EL (cell line): ENCODE measurements around the gene SEMA4B.
"Not testable (repeated sequence)": the region's sequence is repeated elsewhere in the genome, so short reads cannot be mapped to it uniquely, and the experiment has no call there.

ENCODE experiments used
- DNase-seq: peaks from one replicate; pipeline ENCODE4 v3.0.0-alpha.2; 2016

Gene SEMA4B

DNA sequence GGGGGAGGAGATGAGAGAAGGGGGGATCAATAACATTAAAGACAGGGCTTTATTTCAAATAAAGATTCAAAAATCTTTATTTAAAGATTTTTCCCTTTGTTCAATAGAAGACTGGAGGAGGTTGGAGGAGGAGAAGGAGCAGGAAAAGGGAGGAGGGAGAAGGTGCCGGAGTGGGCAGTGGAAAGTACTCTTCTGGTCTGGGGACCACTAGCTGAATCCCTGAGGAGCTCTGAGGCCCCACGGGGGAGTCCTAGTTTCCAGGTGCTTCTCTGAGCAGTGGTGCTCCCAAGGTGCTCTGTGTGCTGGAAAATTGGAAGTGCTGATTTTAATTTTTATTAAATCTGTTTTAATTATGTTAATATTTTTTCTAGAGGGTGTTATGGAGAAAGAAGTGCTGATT lies 19.4 kb upstream of the SEMA4B start:
- no peak for DNase-seq

DNA sequence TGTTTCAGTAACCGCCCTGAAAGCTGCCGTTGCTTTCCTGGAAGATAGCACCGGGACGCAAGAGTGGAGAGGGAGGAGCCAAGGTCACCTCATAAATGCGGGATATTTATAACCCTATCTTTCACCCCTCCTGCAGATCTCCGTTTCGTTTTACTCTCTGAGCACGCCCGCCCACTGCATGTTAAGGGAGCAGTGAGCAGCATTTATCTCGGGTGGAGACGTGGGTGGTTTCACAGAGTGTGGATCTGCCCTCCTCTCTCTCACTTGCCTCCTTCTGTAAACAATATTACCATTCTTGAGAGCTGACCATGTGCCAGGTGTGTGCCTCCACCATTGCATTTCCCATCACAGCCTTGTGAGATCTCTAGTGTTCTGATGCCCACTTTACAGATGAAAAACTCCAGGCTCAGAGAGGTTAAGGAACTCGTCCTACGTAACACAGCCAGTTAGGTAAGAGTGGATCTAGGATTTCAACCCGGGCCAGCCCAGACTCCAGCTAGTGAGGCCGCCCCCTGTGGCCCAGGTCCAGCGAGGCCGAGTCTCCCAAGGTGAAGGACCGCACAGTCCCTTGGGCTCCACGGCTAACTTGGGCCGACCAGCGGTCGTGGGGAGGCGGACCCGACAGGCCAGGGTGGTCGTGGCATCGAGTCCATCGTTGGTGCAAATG lies 16.9 kb upstream of the SEMA4B start:
- peak; percentile 57 for DNase-seq

DNA sequence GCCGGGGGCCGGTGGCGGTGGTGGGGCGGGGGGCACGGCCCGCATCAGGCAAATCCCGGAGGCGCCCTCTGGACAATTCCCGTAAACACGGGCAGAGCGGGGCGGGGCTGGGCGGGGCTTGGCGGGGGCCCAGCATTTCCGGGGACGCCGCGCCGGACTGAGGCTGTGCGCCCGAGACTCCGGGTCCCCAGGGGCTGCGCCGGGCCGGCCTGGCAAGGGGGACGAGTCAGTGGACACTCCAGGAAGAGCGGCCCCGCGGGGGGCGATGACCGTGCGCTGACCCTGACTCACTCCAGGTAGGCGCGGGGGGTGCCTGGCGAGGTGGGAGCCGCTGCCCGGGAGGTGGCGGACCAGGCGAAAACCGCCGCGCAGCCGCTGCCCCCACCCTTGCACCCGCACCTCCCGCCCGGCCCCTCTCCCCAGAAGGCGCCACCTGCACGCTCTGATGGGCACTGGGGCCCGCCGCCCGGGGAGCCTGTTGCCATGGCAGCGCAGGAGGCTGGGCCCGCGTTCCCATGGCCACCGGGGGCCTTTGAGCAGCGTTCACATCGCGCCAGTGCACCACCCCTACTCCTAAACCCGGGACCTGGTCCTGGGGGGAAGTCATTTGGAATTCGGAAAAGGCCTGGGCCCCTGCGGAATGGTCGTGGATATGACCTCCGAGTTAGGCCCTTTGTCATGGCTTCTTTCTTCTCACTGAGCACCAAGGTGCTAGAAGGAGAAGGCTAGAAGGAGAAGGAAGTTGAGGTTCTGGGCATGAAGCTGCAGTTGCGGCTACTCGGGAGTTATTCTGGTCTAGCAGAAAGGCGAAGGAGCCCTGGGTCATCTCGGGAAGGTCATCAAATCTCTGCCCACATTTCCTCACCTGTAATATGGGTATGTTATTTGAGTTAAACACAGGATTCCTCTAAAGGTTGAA lies 16.1 kb upstream of the SEMA4B start:
- DNase-seq: peak; percentile 57

DNA sequence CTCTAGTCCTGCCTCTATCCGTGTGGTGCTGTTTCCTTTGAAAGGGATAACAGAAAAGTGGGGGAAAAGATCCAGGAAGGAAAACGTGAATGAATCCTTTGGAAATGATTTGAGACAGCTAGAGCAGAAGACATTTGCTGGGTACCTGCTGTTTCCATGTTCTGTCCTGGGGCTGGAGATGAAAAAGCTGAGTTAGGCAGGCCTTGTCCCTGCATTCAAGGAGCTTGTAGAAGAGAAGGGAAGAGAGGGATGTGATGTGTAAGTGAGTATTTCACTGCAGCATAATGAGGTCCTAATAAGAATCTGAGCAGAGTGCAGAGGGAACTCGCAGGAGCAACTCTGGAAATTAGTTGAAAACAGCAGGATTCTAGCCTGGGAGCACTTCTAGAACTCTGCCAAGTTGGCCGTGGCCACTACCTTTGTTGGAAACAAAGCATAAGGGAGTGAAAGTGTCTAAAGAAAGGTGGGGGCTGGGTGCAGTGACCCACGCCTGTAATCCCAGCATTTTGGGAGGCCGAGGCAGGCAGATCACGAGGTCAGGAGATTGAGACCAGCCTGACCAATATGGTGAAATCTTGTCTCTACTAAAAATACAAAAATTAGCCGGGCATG lies 13.8 kb upstream of the SEMA4B start:
- DNase-seq: no peak

DNA sequence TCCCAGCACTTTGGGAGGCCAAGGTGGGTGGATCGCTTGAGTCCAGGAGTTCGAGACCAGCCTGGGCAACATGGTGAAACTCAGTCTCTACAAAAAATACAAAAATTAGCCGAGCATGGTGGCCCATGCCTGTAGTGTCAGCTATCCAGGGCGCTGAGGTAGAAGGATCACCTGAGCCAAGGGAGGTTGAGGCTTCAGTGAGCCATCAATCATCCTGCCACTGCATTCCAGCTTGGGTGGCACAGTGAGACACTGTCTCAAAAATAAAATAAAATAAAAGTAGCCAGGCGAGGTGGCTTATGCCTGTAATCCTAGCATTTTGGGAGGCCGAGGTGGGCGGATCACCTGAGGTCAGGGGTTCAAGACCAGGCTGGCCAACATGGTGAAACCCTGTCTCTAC lies 13.1 kb upstream of the SEMA4B start:
- DNase-seq: not testable (repeated sequence)

DNA sequence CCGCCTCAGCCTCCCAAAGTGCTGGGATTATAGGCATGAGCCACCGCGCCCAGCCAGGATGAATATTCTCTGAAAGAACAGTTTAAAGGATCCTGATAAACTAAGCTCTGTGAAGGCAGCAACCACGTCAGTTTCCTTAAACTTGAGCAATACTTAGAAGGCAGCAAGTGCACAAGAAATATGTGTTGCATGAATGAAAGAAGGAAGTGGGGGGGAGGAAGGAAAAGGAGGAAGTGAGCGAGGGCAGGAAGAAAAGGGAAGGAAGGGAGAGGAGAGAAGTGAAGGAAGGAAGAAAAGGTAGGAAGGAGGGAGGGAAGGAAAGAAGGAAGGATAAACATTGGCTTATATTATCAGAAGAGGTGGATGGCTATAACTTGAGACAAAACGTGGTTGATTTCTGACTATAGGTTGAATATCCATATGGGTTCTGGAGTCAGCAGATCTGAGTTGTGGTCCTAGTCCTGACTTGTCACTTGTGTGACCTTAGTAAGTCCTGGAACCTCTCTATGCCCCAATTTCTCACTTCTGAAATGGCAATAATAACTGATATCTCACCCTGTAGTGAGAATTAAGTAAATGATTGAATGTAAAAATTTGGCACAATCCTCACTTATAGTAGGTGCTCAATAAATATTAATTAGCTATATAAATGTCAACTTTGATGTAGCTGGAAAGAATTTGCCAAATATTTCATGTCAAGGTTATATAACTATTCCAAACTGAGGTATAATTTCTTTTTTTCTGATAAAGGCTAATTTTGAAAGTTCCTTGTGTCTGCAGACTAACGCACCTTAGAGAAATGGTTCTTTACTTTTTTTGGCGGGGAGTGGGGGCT lies 12.0 kb upstream of the SEMA4B start:
- DNase-seq: no peak

DNA sequence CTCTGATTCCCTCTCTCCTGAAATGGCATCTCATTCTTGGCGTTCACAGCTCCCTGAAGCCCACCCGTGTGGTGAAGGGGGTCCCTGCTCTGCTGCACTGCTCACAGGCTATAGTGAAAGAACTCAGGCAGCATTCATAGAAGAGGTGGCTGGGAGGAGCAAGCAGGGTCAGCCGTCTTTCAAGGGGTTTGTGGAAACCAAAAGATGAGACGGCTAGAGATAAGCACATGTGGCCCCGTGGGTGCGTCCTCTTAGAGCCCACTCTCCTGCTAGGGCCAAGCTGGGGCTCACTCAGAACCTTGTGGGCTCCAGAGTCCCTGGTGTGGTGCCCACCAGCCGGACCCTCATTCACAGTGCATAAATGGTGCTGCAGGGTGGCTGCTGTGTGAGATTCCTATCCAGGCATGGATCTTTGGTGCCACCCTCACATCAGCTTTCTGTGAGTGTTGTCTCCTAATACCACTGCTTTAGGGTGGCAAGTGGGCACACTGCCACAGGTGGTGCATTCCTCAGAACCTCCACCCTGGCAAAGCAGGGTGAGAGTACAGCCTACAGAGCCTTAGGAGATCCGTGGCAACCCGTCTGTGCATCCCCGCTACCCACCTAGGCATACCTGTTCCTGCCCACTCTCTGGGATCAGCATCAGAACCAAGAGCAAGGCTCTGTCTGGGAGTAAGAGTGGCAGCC lies 11.2 kb upstream of the SEMA4B start:
- no peak for DNase-seq

DNA sequence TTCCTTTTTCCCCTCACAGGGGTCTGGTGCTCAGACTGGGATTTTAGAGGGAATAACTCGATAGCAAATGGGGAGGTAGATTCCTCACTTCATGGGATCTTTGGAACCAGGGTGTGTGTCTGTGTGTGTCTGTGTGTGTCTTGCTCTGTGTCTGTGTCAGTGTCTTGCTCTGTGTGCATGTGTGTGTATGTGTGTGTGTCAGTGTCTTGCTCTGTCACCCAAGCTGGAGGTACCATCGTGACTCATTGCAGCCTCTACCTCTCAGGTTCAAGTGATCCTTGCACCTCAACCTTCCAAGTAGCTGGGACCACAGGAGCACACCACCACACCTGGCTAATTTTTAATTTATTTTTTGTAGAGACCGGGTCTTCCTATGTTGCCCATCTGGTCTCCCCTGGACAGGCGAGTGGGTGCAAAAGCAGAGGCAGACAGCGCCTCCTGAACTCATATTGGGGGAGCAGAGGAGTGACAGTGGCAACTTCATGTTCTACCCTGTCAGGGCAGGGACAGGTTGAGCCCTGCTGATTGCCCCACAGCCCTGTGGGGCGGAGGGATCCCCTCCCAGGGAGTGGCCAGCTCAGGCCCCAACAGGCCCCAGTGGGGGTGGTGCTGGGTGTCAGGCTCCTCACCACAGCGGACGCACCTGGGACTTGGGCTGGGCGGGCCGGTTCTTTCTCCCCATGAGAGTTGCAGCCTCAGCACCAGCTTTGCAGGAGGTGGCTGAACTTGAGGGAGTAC lies 10.4 kb upstream of the SEMA4B start:
- no peak for DNase-seq

DNA sequence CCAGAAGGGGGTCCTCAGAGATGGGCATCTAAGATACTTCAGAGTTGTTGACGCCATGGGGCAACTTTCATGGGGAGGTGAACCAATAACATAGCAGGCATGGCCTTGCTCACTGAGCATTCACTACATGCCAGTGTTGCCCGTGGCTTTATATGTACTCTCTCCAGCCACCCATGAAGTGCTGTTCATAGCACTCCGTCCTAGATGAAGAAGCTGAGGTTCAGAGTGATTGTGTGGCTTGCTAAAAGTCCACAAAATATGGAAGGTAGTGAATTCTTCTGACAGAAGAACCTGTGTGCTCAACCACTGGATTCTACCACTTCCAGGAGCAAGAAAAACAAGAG lies 9.8 kb upstream of the SEMA4B start:
- DNase-seq: no peak

DNA sequence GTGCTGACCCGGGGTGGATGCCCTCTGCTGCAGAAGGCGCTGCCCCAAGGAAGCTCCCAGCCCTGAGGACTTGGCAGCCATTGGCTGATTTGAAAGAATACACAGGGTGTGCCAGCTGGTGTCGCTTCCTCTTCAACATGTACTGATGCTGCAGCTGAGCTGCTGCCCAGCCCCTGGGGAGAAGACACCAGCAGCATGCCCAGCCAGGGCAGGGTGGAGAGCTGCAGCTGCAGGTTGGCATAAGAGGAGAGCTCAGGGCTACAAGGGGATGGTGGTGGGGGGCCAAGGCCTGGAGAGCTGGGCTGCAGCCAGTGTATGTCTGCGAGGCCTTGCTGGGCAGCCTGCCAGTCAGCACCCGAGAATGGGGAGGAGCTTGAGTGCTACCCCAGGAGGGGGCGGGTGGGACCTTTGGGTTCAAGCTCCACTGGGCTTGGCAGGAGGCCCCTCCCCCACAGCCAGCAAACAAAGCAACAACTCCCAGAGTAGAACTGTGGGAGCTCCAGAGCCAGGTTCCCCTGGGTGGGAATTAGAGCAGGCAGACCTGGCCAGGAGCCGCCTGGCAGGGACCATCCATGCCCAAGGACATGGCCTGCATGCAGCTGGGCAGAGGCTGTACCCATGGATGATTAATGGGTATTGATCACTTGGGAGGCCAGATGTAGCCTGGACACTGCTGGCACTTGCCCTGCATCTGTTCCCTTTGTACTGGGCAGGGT lies 9.2 kb upstream of the SEMA4B start:
- DNase-seq: peak; percentile 38

DNA sequence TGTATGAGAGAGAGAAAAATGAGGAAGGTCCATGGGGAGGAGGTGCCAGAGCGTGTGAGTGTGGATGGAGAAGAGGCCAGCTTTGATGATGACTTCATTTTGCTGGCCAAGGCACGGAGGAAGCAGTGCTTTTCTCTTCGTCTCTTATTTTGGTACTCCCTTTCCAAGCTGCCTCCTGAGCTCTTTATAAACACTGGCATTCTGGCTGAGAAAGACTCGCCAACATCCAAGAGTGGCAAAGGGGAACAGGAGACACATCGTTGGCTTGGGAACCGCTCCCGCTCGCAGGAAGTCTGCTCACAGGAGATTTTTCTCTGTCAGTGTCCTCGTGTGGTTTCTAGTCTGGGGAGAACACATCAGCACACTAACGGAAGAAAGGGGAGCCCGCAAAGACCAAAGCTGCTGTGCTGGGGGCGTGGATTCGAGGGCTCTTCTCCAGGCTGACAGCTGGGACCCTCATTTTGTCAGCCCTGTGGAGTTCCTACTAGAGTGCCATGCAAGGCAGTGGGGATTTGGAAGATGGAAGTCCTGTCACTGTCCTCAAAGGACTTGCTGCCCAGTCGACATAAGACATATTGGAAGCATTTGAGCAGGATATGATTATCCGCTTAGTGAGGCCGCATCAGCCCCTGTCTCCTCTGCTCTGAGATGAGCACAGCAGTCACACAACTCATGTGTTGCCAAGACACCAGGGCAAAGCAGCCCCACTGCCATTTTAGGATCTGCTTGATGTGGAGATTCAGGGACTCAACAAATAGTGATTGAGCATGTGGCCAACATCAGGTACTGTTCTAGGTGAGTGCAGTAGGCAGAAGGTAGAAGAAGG lies 8.0 kb upstream of the SEMA4B start:
- no peak for DNase-seq

DNA sequence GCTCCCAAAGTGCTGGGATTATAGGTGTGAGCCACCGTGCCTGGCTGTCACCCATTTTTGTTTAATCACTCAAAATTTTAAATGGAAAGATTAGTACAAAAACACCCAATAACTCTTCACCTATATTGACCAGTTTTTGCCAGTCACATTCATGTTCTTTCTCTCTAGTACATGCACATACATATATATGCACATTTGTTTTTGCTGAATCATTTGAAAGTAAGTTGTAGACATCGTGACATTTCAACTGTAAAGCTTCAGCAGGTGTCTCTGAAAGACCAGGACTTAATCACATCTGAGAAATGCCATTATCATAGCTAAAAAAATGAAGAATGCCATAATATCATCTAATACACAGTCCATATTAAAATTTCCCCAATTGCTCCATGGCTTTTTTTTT lies 6.5 kb upstream of the SEMA4B start:
- DNase-seq: no peak

DNA sequence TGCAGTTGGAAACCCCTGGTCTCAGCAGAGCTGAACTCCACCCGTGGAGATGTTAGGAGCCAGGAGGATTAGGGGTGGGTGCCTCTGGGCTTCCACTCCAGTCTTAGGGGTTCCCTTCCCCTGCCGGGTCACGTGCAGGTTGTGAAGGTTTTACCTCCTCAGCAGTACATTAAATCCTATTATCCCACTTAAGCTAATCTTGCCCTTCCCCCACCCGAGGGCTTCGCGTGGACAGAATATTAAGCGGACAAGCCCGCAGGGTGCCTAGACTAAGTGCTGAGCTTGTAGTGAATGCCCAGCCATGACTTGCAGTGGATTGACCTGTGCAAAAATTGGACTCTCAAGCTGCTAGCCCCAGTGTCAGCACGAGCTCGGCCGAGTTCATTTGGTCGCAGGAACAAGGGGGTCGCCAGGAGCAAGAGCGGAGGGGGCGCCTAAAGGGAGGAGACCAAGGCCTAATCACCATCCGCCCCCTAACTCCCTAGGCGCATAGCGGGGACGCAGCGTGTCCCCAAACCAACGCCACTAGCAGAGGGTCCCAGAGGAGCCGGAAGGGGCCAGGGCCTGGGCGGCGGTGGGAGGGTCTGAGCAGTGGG lies 498 bp upstream of the SEMA4B start:
- no peak for DNase-seq

DNA sequence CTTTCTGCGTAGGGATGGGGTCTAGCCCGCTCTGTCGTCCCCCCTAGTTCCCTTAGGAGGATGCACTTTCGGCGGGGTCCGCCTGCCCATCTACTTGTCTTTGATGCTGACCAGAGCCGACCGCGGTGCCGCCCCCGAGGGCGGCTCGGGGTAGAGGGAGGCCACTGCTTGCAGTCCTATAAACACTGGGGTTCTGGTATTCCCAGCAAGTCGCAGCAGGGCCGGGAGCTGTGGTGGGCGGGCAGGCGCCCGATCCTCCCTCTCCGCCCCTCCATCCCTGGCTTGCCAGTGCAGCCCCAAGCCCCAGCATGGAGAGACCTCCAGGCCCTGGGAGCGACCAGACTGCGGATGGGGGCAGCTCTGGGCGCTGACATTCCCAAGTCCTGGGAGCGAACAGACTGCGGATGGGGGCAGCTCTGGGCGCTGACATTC lies 830 bp downstream of the SEMA4B start:
- peak; percentile 17 for DNase-seq

DNA sequence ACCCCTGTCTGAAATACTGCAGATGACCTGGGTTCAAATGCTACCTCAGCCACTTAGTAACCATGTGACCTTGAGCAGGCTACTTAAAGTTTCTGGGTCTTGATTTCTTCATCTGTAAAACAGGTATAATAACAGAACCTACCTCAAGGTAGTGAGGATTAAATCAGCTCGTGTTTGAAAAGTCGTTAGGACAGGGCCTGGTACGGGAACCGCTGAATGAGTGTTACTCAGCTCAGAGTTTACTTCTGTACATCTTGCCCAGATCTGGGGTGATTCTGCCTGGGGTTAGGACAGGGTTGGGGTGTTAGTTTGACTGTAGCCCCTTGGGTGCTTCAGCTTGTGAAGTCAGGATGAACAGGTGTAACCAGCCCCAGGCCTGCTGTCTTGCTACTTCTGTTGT lies 1.8 kb downstream of the SEMA4B start:
- no peak for DNase-seq

DNA sequence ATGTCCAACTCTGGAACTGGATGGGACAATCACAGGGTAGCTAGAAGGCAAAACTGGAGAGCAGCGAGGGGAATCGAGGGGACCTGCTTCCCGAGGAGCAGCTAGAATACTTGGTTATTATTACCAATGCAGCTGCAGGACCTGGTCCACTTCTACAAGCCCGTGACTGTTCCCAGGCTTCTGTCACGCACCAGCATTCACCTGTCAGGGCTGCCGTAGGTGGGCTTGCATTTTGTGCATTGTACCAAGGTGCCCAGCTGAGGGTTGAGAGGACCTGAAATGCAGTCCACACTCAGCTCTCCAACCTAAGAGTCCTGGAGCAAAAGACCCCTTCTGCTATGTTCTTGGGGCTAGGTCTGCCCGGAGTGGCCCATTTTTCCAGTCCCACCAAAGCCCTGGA lies 2.3 kb downstream of the SEMA4B start:
- no peak for DNase-seq

DNA sequence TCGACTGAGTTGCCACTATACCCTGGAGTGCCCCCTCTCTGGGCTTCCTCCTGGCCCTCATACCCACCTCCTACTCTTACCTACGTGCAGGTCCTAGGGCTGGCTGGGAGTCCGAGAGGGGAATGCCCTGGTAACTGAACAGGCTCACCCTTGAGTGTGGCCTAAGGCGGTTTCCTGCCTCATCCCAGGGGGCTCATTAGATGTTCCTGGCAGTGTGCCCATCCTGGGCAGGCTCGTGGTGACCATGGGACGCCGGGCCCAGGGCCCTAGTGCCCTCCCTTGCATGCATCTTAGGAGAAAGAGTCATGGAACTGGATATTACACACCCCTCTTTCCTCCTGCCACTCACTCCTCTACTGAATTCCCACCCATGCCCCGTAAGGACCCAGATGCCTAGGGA lies 2.8 kb downstream of the SEMA4B start:
- no peak for DNase-seq

DNA sequence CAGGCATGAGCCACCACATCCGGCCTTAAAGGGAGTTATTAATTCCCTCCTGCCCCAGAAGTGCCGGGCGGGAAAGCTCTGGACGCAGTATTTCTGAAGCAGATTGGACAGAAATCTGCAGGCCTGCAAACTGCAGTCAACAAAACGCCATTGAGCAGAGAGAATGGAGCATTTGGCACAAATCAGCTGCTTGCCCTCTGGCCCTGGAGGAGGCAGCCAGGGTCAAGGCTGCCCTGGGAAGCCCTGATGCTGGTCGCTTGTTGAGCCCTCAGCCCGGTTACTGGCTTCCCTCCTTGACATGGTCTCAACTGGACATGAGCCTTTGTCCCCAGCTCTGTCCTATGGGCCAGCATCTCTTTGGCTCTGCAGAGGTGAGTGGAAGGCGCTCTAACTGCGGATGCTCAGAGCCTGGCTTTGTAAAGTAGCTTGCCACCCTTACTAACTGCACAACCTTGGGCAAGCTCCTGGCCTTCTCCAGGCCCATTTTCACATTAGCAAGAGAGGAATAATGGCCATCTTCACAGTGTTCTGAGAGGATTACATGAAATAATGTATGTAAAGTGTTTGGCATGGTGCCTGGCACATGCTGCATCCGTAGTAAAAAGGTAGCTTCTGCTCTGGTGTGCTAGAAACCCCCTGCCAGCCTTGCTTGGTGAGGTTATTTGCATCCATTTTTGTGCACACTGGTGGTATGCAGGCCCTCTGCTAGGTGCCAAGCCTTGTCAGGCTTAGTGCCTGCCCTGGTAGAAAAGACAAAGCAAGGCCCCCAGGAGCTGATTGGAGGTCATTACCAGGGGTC lies 4.1 kb downstream of the SEMA4B start:
- no peak for DNase-seq

DNA sequence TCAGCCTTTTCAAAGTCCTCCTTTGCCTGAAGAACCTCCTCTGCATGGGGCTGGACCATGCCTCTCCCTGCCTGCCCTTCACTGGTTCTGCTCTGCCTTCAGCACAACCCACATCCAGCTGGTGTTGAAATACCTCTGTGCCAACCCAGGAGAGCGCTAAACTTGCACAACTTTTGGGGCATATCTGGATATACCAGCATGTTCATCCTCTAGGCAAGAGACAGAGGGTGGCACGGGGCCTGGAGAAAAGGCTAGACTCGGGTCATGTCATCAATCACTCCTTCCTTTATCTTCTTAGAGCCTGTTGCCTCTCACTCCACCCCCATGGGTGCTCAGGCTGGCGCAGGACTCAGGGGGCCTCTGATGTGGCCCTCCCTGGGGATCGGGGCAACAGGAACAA lies 4.8 kb downstream of the SEMA4B start:
- DNase-seq: no peak
